Mesothelial cell of epicardium (in vitro differentiated cells): ENCODE data around the gene MYOCD. TPM values are rescaled to one million over a fixed set of nuclear protein-coding genes. Genes with fewer than 3 reads are reported as not detected.

Source experiments
- DNase-seq, 2 experiments: peaks; one replicate each; pipeline ENCODE4 v3.0.0; 2021; ENCODE audit warnings: low spot score in 2 of 2; ENCODE audit not compliant: unreplicated experiment in 2 of 2
- H3K27ac Mint-ChIP-seq: 2 replicates; pipeline ENCODE4 v1.8.0; 2021; ENCODE audit warnings: mixed read lengths
- H3K27me3 Mint-ChIP-seq: 2 replicates; pipeline ENCODE4 v1.8.0; 2021; ENCODE audit warnings: low read depth, mixed read lengths
- H3K36me3 Mint-ChIP-seq: 2 replicates; pipeline ENCODE4 v1.8.0; 2021; ENCODE audit warnings: mixed read lengths
- H3K4me1 Mint-ChIP-seq: 2 replicates; pipeline ENCODE4 v1.8.0; 2021; ENCODE audit warnings: mixed read lengths
- H3K4me3 Mint-ChIP-seq: 2 replicates; pipeline ENCODE4 v1.8.0; 2021; ENCODE audit warnings: mild to moderate bottlenecking, moderate library complexity, mixed read lengths
- H3K9me3 Mint-ChIP-seq: 2 replicates; pipeline ENCODE4 v1.8.0; 2021; ENCODE audit warnings: mixed read lengths
- CTCF ChIP-seq: fragments of 200-600 bp; sonication (generic); IDR thresholded peaks from one replicate; pipeline ENCODE4 v1.5.0; 2021; ENCODE audit warnings: antibody characterized with exemption; ENCODE audit not compliant: unreplicated experiment
- total RNA-seq: library from RNA; stranded (reverse); gene quantifications from 3 replicates; pipeline ENCODE4 v1.2.1, GENCODE V29; 2021

The MYOCD gene
- total RNA-seq, 1 donor from 2014 or later = 10.3 TPM

GRCh38 chr17:12806630-12807029 is 140.9 kb downstream of the MYOCD start:
- H3K9me3 Mint-ChIP-seq = peaks cover 36% of the 10 kb centered on the region
- H3K27me3 Mint-ChIP-seq = no peaks in the 10 kb centered on the region
- no peak overlapping the region for H3K27ac Mint-ChIP-seq
- TF ChIP-seq CTCF = no peak
- H3K4me1 Mint-ChIP-seq = peaks cover 11% of the 10 kb centered on the region
- peaks cover 20% of the 10 kb centered on the region for H3K36me3 Mint-ChIP-seq
- H3K4me3 Mint-ChIP-seq = no peak overlapping the region
- no peak for DNase-seq

GRCh38 chr17:12808723-12809122 is 143.0 kb downstream of the MYOCD start:
- H3K27me3 Mint-ChIP-seq = no peaks in the 10 kb centered on the region
- no peak overlapping the region for H3K27ac Mint-ChIP-seq
- peaks cover 36% of the 10 kb centered on the region for H3K9me3 Mint-ChIP-seq
- TF ChIP-seq CTCF = no peak
- peaks cover 20% of the 10 kb centered on the region for H3K36me3 Mint-ChIP-seq
- DNase-seq = no peak
- H3K4me3 Mint-ChIP-seq = no peak overlapping the region
- H3K4me1 Mint-ChIP-seq = peaks cover 9% of the 10 kb centered on the region

GRCh38 chr17:12812877-12813276 is 147.2 kb downstream of the MYOCD start:
- no peak for DNase-seq

GRCh38 chr17:12813664-12814063 is 148.0 kb downstream of the MYOCD start:
- peaks cover 11% of the 10 kb centered on the region for H3K36me3 Mint-ChIP-seq
- no peak overlapping the region for H3K27ac Mint-ChIP-seq
- no peak for DNase-seq
- H3K27me3 Mint-ChIP-seq = no peaks in the 10 kb centered on the region
- peaks cover 19% of the 10 kb centered on the region for H3K4me1 Mint-ChIP-seq
- no peak overlapping the region for H3K4me3 Mint-ChIP-seq
- peaks cover 27% of the 10 kb centered on the region for H3K9me3 Mint-ChIP-seq
- TF ChIP-seq CTCF = no peak

More at GRCh38 chr17:12812877-12813276, 147.2 kb downstream of the MYOCD start:
- Mint-ChIP-seq H3K36me3 (peaks cover 13% of the 10 kb centered on the region), H3K9me3 (peaks cover 26% of the 10 kb centered on the region), H3K4me1 (peaks cover 19% of the 10 kb centered on the region), H3K27me3 (no peaks in the 10 kb centered on the region), H3K4me3 (no peak overlapping the region), H3K27ac (peak overlapping the region; percentile 32)
- no peak for TF ChIP-seq CTCF

- H3K36me3 Mint-ChIP-seq = peaks cover 4% of the 10 kb centered on the region
- H3K4me1 Mint-ChIP-seq = peaks cover 19% of the 10 kb centered on the region
- no peaks in the 10 kb centered on the region for H3K27me3 Mint-ChIP-seq
- no peak for TF ChIP-seq CTCF
- DNase-seq = no peak
- H3K4me3 Mint-ChIP-seq = no peak overlapping the region
- no peak overlapping the region for H3K27ac Mint-ChIP-seq
- H3K9me3 Mint-ChIP-seq = peaks cover 27% of the 10 kb centered on the region
These were observed 149.0 kb downstream of the MYOCD start for GRCh38 chr17:12814718-12815117.

- peaks cover 2% of the 10 kb centered on the region for H3K36me3 Mint-ChIP-seq
- TF ChIP-seq CTCF = no peak
- no peak overlapping the region for H3K4me3 Mint-ChIP-seq
These were observed 150.0 kb downstream of the MYOCD start for GRCh38 chr17:12815642-12816141.

More at GRCh38 chr17:12815642-12816141, 150.0 kb downstream of the MYOCD start:
- Mint-ChIP-seq H3K27me3 (no peaks in the 10 kb centered on the region), H3K9me3 (peaks cover 21% of the 10 kb centered on the region), H3K27ac (no peak overlapping the region), H3K4me1 (peaks cover 19% of the 10 kb centered on the region)
- DNase-seq = no peak
